ENCODE measurements around the gene SMPD2.

SMPD2 gene

DNA sequence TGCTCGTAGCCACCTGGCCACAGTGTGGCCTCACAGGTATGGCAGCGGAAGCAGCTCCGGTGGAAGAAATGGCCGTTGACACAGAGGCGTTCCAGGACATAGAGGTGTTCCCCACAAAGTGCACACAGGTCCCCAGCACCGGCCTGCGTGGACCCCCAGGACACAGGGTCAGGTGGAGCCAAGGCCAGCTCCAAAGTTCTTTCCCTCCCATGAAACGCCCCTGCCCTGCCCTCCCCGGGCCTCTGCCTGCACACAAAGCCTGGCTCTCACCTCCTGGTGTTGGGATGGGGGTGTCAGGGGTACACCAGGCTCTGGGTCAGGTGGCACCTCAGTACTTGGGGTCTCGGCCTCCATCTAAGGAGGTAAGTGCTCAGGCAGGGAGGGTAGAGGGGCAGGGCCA lies 6.6 kb downstream of the SMPD2 start:
- DNase-seq (ENCODE audit: low spot score): no peak
- FAIRE-seq: no peak

DNA sequence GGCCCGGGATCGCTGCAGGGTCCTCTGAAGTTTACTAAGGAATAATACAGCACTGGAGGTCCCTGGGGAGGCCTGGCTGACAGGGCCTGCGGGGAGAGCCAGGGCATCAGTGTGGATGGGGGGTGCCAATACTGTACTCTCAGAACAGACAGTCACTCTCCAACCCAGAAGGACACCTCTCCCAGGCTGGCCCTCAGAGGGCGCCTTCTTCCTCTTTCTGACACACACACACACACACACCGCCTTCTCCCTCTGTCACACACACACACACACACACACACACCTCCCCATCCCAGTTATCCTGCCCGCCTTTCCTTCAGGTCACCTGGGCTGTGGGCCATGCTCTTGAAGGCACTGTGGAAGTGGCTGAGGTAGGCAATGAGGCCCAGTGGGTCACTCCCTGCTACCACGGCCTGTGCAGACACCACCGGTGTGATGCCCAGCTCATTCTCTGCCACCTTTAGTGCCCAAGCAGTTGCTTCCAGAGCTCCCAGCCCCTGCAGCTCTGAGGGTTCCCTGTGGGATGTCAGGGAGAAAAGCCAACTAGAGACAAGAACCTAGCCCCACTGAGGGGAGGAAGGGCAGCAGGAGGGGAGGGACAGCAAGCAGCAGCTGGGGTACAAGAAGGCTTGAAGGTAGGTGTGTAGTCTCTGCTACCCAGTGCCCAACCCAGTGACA lies 7.5 kb downstream of the SMPD2 start:
- FAIRE-seq (no peak), DNase-seq (ENCODE audit: low spot score) (no peak)

DNA sequence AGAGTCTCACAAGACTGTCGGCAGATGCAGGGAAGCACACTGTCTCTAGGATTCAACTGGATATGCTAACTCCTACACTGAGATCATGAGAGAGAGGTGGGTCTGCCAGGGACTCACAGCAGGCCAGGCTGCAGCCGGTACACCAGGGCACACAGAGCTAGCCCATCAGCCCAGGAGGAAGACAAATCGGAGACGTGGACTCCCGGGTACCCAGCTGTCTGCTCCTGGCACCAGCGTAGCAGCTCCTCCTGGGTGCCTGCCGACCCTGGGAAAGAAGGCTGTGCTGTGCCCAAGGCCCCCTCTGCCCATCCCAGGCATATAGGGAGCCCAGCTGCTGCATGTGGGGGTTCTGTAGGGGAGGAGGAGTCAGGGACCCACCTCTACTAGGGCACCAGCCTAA lies 8.1 kb downstream of the SMPD2 start:
- no peak for FAIRE-seq
- DNase-seq (ENCODE audit: low spot score): no peak

DNA sequence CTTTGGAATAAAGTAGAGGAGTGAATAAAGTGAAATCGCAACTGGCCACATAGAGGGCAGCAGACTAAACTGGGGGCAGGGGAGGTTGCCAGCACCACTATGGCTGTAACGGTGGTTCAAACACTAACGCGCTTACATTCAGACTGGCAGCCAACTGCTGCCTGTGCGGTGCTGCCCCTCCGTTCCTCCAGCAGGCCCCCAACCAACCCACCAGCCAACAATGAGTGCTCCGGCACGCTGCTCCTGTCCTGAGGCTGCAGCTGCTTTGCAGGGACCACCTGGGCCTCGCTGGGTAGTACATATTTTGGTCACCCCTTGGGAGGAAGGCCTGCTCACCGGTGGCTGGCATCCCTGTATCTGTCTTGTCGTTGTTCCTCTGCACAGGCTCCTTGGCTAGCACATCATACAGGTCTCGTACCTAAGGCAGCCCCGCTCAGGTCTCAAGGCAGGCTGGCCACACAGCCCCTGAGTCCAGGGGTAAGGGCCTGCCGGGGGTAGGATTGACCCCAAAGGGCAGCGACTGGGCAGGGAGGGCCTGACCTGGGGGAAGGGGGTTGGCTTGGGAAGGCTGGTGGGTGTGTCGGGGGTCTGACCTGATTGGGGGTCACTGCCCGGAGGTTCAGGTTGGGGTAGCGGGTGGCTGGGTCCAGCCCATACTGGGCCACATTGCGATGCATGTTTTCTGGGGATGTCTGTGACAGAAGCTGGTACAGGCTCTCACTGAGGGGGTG lies 8.7 kb downstream of the SMPD2 start:
- FAIRE-seq (no peak), DNase-seq (ENCODE audit: low spot score) (no peak)

DNA sequence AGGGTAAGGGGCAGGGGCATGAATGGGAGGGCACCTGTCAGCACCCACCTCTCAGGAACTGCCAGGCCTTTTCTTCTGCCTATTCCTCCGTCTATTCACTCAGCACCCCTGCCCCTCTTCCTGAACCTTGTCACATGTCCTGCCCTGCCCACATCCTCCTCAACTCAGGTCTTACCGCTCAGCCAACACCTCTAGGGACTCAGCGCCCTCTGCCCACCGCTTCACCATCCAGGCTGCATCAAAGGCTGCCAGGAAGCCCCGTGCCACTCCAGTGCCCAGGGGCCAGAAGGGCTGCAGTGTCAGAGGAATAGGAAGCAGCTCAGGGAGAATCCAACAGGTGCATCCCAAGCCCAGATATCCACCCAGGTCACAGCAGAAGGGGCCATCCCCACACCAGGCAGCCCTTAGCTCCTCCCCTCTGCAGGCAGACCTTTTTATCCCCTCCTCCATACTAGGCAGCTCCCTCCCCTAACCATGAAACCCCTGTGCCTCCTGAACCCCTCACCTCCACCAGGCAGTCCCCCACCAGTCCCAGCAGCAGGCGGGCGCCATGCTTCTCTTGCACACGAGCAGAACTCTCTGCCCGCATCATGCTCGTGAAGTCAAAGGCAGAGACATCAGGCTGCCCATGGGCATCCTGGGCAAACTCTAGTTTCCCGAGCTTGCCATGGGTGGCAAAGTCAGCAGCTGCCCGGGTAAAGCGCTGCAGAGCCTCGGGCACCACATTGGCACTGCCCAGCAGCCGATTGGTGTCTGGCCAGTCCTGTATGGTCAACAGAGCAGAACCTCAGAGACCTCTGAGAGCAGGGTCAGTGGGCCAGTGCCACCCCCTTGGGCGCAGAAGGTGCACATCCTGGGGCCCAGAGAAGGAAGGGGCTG lies 9.5 kb downstream of the SMPD2 start:
- FAIRE-seq (no peak), DNase-seq (ENCODE audit: low spot score) (no peak)

DNA sequence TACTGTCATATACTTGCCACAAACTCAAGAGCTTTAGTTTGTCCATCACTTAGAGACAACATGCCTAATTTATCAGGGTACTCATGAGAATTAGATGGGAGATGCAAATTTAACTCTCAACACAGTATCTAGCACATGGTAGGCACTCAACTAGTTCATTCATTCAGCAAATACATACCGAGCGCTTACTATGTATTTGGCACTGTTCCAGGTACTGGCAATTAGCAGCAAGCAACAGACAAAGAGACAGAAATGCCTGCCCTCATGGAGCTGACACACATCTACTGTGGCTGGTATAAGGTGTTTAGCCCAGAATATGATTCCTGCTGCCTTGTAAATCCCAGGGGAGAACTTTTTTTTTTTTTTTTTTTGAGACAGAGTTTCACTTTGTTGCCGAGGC lies 10.3 kb downstream of the SMPD2 start:
- DNase-seq (ENCODE audit: low spot score) (no peak), FAIRE-seq (no peak)

DNA sequence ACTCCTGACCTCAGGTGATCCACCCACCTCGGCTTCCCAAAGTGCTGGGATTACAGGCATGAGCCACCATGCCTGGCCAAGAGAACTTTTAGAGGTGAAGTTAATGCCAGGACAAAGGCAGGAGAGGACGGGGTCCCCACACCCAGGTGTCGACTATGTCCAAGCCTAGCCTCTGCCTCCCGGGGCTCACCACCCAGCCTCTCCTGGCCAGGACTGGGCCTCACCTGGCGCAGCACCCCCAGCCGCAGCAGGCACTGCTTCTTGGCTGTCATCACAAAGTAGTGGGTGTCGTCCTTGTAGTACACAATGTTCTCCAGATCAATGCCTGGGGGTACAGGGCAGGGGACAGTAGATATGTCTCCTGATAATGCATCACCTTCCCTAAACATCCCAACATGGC lies 10.9 kb downstream of the SMPD2 start:
- DNase-seq (ENCODE audit: low spot score) (no peak), FAIRE-seq (no peak)

DNA sequence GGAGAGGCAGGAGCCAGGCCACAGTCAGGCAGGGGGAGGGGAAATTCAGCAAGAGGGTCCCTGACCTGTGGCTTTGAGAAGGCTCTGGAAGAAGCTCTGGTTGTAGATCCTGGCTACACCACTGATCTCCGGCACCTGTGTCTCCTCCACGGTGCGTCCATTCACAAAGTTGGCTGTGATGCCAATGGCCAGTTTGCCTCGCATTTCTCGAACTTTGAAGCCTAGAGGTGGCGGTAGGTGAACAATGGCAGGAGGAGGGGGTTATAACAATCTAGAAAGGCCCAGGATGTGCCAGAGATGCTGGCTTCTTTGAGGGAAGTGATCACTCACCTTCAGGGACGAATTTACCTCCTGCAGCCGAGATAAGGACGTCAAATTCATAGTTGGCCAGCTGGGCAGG lies 11.7 kb downstream of the SMPD2 start:
- FAIRE-seq (no peak), DNase-seq (ENCODE audit: low spot score) (no peak)

DNA sequence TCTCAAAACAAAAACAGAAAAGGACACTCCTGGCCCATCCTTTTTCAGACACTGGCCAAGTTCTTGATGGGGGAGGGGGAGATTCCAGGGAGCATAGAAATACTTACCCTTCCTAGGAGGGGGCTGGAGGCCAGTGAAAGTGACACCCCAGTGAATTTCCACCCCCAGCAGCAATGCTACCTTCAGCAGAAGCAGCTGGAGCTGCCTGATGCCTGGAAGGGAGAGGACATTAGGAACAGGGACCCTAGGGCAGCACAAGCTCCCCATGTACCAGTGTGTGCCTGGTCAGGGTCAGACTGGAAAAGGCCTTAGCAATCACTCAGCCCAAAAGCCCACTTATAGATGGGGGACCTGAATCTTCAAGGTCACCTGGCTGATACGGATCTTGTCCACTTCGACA lies 12.6 kb downstream of the SMPD2 start:
- FAIRE-seq: no peak
- no peak for DNase-seq (ENCODE audit: low spot score)

DNA sequence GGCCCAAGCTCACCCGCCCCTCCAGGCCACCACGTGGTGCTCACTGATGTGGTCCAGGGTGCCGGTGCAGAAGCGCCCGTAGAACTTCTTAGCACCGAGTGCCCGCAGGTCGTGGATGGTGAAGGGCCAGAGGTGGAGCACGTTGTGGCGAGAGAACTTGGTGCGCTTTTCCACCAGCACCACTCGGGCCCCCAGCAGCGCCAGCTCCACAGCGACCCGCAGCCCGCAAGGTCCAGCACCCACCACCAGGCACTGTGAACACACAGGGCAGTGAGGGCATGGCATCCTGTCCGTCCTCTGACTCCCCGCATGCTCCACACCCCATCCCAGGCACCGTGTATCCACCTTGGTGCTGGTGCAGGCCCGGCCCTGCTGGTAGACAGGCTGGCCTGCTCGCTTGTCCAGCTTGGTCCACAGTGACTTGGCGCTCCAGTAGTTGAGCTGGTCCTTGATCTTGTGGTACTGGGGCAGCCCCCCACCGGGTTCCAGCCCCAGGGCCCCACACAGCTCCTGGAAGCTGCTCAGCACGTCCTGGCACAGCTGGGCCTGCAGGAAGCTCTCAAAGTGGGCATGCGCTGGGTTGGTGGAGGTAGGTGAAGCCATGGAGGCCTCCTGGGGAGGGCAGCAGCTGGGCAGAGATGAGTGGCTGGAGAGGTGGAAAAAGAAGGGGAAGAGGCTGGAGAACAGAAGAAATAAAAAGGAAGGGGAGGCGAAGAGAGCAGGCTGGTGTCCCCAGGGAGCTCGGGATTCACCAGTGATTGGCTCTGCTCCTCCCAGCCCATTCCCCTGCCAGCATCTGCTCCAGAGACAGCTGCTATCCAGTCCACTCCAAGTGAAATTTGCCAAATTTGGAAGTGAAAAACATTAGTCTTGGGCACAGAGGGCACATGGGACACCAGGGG lies 13.3 kb downstream of the SMPD2 start:
- DNase-seq (ENCODE audit: low spot score): no peak
- FAIRE-seq: no peak

DNA sequence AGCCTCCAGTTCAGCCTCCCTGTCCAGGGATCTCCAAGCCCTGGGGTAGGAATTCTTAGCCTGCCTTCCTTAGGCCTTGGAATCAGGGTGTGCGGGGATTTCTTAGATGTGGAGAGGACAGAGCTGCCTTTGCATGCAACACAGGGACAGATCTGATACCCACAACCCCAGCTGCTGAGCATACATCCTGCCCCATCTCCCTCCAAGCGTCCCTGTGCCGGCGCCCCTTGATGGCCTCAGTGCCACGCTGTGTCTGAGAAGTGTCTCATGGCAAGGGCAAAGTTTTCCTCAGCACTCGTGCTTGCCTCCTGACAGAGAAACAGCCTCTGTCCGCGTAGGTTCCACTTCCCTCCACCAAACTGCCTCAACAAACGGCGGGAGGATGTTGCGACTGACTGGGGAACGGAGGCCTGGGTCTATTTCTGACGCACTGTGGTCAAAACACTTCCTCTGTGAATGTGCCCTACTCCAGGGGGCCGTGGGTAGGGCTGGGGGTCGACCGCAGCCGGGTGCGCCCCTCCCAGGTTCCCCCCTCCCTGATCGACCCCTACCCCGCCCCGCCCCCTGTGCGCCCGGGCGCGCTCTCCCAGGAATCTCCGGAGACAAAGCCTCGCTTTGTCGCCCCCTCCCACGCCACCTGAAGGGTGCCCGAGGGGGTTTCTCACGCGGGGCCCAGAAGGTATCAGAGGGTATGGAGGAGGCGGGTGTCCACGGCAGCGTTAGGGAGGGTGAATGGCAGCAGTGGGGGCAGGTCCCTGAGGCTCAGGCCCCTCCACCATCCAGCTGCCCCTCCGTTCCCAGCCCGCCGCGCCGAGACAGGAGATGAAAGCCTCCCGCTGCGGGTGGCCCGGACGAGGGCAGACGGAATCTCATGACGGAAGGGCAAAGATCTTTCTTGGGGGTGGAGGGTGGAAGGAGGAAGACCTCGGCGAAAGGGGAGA lies 14.2 kb downstream of the SMPD2 start:
- no peak for FAIRE-seq
- DNase-seq (ENCODE audit: low spot score): peak; percentile 20

DNA sequence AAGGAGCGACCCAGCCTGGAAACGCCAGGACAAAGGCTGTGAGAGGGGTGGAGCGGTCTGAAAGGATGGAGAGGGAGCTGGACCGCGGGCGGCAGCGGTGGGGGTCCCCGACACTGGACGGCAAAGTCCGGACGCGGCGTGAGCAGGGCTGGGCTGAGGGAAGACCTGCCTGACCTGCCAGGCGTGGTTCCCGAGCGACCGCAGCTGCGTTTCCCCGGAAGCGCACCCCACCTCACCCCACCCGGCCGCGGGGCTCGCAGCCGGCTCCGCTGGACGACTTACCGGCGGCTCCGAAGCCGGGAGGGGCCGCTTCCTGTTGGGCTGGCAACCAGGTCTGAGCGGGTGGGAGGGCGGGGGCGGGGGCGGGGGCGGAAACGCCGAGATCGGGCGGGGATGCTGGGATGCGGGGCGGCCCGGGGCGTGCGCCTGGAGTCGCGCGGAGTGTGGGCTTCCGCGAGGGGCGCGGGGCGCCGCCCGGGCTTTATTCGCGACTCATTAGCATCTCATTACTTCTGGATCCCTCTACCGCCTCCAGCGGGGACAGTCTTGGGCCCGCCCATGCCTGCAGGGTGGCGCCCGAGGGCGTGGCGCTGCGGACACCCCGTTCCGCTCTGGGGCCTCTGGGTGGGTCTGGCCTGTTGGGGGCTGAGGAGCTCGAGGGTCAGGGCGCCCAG lies 15.1 kb downstream of the SMPD2 start, which contains the start of gene MICAL1:
MICAL1 (minus strand) TSS at position 336 of the 674 bp plus-strand sequence. CDS start 1,576 bp downstream, outside the sequence.
- DNase-seq (ENCODE audit: low spot score) (peak; percentile 67), FAIRE-seq (no peak)

DNA sequence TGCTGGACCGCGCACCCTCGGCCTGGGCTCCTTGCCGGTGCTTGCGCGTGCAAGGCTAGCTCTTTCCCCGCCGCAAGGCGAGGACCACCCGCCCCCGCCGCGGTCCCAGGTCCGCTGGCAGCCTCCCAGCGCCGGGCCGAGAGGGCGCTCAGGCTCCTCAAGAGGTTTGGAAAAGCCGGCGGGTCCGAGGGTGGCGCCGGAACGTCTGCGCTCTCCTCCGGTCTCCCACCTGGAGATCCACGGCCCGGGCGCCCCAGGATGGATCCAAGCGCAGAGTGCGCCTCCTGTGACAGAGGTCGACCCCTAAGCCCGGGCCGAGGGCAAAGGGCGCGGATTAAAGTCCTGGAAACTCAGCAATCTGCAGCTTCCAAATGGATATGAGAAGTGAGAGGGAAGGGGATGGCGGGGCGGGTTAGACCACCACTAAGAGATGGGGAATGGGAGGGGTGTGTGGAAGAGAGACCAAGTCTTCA lies 15.6 kb downstream of the SMPD2 start:
- peak; percentile 37 for DNase-seq (ENCODE audit: low spot score)
- no peak for FAIRE-seq

DNA sequence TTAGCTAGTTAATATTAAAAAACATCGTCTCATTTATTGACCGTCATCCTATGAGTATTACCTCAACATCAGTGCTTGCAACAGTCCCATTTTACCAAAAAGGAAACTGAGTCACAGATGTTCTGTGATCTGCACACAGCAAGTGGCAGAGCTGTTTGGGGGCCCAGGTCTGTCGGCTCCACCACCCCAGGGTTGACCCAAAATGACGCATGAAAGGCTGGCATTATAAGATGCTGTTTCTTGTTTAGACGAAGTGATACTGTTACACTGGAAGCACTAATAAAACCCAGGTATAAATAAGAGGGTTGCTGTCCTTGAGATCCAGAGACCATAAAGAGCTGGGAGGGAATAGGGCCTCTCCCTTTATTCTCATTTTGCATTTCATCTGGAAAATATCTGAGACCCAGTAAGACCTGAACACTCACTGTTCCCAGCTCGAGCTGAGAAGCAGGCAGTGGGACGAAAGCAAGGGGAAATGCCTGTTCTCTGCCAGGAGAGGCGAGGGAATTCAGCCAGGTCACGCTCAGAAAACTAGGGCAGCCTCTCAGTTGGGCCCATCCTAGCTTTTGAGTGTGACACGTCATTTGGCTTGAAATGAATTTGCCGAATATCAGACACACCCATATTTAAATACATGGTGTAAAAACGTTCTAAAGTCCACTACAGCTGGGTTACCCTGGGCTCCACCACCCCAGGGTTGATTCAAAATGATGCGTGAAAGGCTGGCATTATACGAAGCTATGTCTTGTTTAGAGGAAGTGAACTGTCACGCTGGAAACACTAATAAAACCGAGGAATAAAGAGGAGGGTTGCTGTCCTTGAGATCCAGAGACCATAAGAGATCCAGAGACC lies 16.4 kb downstream of the SMPD2 start:
- FAIRE-seq (no peak), DNase-seq (ENCODE audit: low spot score) (no peak)

DNA sequence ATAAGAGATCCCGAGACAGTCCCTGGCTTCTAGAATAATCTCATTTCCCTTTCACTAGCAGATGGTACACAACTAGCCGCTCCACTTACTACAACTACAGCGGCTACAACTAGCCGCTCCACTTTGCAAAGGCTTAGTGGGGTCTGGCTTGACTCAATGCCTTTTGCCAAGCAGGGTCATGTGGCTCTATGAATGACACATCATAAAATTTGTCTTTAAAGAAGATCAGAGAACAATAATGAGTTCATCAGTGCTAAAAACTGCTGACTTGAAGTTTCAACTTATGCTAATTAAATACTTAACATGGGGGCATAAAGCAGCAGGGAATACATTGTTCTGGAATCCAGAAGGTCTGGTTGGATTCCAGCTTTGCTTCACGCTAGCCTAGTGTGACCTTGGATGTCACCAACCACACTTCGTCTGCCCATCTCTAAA lies 17.1 kb downstream of the SMPD2 start:
- DNase-seq (ENCODE audit: low spot score): no peak
- FAIRE-seq: no peak

DNA sequence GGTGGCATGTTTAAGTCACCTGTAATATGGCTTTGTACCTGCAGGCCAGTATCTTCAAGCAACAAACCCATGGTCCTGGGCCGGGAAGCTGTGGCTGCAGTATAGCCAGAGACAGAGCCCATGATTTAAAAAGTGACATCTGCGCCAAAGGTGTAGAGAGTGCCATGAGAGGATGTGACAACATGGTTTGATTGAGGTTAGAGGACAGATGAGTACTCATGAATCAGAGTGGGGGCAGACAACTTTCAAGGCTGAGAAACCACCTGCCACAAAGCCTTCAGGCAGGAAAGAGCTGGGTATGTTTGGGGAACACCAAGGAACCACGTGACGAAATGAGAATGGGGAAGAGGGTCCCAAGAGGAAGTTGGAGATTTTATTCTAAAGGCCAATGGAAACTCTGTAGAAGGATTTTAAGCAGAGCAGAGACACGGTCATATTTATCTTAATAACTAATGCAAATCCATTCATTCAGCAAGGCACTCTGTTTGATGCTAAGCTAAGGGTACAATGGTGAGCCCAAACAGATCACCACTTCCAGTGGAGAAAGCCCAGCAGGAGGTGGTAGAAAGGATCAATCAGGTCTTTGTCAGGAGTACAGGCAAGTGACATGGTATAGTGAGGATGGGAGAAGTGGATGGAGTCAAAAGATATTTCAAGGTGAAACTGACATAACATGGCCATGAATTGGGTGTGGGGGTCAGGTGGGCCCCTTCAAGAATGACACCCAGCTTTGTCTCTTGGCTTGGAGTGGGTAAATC lies 18.4 kb downstream of the SMPD2 start:
- DNase-seq (ENCODE audit: low spot score) (no peak), FAIRE-seq (no peak)

DNA sequence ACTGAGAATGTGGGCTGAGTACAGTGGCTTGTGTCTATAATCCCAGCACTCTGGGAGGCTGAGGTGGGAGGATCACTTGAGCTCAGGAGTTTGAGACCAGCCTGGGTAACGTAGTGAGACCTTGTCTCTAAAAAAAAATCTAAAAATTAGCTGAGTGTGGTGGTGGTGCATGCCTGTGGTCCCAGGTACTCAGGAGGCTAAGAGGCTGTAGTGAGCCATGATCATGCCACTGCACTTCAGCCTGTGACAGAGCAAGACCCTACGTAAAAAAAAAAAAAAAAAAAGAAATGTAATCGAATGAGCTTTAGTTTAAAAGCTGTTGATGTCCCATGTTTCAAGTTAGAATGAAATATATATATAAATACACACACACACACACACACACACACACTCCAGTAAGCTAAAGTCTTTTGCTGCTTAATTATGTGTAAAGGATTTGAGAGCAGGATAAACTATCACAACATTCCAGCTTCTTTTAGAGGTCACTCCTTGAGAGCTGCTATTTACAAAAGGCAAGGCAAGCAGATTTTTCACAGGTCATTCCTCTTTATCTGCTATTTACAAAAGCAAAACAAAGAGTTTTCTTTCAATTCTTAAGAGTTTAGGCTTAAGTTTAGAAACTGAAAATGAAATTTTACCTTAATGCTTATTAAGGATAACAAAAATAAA lies 19.8 kb downstream of the SMPD2 start:
- DNase-seq (ENCODE audit: low spot score) (no peak), FAIRE-seq (no peak)

Measured in urothelium cell line (cell line).